ENCODE measurements around the gene DUS2.
A peak's percentile ranks its signal among the peaks of the same experiment; 100 is the strongest.

The DUS2 gene

DNA sequence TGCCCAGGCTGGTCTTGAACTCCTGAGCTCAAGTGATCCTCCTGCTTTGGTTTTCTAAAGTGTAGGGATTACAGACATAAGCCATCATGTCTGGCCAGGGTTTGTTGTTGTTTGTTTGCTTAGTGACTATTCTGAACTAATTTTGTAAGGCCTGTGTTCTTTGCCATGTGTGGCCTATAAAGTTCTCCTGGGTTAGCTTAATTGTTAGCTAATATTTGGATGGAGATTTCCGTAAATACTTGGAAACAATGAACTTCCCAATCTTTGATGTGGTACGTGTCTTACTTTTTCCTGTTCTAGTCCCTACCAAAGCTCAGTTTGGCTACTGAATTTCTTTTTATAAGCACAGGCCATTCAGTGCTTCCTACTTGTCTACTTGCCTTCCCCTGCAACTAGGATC is 24.9 kb downstream of the DUS2 start:
- no peak for DNase-seq

DNA sequence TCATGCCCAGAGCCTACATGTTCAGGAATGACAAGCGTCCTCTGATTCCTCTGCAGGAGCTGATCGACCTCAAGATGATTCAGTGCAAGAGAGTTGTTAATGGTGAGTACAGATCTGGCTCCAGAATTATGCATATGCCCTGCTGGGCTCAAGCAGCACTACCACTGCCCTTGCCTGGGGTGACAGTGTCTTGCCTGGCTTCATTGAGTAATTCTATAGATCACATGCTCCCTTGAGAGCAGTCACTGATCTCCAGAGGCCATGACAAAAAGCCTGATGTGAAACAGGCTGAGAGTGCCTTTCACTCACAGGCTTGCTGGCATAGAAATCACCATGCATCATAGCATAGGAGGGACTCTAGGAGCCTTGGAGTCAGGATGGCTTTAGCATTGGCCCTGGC is 26.4 kb downstream of the DUS2 start:
- DNase-seq = no peak

DNA sequence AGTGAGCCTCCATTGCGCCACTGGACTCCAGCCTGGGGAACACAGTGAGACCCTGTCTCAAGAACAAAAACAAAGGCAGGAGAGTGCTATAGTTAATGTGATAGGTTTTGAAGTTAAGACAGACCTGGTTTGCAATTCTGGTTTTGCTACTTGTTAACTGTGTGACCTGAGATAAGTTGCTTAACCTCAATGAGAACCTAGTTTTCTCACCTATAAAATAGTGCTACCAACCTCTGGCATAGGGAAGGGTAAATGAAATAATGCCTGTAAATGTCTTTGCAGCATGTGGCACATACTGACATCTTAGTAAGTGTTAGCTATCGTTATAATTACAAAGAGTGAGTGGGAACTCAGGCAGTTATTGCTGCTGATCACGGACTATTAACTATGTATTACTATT is 32.3 kb downstream of the DUS2 start:
- DNase-seq = no peak

DNA sequence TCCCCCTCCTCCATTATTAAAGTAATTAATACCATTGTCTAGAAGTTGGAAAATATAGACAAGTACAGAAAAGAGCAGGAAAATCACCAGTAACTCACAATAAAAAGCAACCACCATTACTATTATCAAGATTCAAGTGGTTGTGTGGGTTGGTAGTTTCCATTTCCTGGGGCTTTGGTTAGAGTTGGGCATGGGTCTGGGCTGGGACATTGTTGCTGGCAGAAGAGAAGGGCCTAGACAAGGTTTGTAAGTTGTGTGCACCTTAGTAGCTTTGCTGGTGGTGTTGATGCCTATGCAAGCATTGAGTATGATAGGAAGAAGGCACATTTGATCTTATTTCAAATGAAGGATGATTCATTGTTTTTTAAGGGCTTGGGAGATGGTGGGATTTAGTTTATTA is 36.7 kb downstream of the DUS2 start:
- DNase-seq = peak in 1 of 5 experiments; percentile 80

DNA sequence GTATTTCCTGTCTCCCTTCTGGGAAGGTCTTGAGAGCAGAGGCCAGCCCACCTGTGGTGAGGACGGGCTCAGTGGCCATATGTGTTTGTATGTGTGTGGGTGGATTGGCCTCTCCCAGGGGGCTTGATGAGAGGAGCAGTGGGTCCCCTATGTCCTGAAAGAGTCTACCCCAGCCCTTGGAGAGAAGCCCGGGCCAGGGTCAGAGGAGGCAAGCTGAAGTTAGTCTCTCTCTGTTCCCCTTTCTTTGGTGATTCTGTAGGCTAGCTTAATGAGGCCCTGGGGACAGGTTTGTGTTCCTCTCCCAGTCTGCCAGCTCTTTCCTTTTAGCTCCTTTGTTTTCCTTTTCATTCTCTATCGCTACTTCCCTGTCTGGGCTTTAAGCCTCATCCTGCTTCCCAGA is 38.3 kb downstream of the DUS2 start:
- no peak for DNase-seq

DNA sequence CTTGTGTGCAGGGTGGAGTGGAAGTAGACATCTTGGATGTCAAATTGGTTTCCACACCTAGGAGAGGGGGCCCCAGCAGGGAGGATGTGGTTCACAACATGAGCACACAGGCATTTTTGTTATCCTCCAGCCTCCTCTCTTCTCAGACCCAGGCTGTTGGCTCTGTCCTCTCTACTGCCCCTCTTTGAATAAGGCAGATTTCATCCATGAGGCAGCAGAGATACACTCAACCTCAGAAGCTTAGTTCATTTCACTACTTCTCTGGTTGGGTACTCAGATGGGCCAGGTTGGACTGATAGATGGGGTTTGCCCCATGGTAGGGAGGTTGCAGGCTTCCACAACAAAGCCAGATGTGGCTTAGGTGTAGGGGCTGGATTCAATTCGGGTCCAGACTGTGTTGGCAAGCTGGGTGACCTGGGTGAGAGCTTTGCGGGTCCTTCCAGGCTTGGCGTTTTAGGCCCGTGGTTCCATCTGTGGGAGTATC is 39.9 kb downstream of the DUS2 start:
- DNase-seq = peak in 2 of 5 experiments; percentile 61 to 88

DNA sequence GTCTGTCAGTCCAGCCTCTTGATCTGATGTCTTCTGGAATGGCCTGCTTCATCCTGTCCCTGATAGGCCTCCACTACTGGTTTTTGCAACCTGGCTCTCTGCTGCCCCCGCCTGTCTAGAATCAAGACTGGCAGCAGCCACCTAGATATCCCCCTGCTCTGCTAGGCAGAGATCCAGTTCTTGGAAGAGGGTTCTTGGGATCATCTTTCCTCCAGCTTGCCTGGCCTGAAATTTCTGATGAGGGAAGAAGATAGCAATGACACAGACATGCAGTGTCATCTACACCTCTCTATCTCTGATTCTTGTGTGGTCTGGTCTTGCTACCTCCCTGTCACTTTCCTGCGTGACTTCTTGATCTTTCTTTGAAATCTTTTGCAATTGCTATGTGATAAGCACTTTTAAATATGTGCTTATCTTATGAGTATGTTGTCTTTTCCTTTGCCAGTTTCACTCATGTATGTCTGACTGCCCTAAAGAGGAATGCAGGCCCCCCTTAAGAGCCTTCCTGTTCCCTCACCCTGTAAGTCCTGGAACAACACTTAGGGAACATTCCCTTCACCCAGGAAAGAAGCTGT is 41.8 kb downstream of the DUS2 start:
- peak in 4 of 5 experiments; percentile 50 to 85 (median 56) for DNase-seq

DNA sequence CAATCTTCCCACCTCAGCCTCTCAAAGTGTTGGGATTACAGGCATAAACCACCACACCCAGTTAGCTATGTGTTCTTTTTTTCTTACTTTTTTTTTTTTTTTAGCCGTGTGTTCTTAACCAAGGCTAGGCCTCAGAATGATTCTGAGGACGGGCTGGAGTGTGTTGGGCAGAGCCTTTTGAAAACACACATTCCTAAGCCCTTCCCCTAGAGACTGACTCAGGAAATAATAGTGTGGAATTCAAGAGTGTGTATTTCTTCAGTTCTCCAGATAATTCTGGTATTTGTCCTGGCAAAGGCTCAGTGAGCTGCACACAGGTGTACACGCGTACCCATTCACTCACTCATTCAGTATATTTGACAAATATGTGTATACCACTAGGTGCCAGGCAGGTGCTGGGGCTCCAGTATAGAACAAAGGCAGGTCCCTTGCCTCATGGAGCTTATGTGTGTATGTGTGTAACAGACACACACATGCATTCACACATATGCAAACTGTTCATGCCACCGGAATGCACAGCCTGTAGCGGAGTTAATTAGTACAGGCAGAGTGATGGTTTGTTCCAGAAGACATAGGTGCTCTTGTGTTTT is 42.7 kb downstream of the DUS2 start:
- DNase-seq = no peak

DNA sequence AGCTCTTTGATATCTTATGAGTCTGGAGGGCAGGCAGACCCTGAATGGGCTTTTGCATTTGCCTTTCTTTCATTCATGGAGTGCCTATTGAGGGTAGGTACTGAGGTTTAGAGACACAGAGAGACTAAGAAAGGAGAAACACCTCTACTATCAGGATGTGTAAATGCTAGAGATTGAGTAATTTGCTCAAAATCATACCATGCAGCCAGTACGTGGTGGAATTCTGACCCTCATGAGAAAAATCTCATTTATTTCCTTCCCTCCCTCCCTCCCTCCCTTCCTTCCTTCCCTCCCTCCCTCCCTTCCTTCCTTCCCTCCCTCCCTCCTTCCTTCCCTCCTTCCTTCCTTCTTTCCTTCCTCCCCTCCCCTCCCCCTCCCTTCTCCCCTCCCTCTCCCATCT is 43.7 kb downstream of the DUS2 start:
- DNase-seq = no peak

DNA sequence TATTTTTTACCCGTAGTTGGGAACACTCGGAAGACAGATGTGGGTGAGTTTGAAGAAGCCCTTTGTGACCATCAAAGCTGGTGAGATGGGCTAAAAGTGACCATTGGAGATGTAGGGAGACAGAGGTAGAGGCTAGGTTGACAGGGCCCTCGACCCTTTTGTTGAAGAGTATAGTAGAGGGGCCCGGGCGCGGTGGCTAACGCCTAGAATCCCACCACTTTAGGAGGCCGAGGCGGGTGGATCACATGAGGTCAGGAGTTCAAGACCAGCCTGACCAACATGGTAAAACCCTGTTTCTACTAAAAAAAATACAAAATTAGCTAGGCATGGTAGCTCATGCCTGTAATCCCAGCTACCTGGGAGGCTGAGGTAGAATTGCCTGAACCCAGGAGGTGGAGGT is 45.8 kb downstream of the DUS2 start:
- DNase-seq = no peak

DNA sequence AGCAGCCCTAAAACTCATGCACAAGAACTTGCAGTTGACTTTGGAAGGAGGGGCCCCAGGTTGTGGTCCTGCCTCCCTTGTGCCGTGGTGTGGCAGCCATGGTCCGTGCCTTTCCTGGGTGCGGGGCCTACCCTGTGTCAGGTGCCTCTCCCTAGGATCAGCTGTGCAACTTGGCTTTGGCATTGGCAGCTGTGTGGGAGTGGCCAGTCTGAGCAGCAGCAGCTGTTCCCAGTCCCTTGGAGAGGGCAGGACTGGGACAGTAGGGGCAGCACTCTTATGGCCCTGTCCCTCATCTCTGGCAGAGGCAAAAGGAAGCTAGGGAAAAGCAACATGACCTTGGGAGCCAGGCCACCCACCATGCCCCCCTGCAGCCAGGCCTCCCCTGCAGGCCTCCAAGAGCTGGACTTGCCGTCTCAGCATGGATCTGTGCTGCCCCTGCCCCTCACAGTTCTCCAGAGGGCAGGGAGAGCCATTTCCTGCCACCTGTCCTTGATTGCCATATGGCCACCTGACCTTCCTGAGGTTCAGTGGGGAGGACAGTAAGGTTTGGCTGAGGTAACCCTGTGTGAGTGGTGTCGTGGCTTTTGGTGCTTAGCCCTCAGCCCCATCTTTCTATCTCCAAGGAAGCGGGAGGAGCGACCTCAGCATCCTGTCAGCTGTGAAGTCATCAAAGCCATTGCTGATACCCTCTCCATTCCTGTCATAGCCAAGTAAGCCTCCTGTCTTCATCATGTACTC is 46.6 kb downstream of the DUS2 start:
- DNase-seq = peak in 3 of 5 experiments; percentile 35 to 92 (median 43)

DNA sequence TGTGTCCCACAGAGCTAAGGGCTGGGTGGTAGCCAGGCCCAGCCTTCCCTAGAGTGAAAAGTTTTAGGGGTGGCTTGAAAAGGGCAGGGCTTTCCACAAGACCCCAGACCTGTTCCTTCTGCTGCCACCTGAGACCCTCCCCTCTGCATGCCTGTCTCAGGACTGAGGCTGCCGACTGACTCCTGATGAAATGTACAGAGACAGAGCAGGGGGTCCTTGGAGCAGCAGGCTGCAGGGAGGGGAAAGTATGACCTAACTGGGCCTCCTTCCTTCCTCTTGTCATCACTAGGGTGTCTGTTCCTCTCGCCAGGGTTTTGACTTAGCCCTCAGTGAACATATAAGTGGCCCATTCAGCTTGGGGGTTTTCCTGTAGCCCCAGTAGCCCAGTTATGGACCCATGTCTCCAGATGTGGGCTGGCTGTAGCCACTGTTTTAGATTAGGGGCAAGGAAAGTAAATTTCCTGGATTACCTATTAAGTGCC is 47.2 kb downstream of the DUS2 start:
- peak in 1 of 5 experiments; percentile 61 for DNase-seq

DNA sequence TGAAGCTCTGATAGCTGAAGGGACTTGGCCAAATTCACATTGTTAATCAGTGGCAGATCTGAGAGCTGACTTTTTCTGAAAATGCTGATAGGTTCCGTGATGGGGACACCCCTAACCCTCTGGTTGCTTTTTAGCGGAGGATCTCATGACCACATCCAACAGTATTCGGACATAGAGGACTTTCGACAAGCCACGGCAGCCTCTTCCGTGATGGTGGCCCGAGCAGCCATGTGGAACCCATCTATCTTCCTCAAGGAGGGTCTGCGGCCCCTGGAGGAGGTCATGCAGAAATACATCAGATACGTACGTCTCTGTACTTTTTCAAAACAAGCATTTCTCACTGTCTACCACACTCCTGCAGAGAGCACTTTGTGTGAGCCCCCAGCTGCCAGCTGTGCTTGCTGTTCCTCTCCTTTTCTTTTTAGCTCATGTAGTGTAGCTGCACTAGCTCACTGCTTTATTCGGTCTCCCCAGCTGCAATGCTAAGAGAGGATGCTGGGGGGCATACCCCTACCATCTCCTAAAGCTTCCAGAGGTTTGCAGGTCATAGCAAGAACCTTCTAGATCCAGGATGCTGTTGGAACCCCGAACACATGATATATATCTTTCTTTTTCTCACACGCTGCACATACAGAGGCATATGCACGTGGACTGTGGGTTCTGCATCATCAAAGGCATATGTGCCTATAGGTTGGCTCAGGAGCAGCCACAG is 47.9 kb downstream of the DUS2 start:
- DNase-seq = peak in 1 of 5 experiments; percentile 86

DNA sequence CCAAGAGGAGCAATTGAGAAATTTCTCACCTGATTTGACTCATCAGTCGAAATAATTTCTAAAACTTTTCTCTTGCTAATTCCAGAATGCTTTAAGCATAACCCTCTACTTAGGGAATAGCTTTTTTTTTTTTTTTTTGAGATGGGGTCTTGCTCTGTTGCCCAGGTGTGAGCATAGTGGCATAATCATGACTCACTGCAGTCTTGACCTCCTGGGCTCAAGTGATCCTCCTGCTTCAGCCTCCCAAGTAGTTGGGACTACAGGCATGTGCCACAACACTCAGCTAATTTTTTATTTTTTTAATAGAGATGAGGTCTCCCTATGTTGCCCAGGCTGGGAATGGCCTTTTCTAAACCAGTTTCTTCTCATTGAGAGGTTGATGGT is 48.4 kb downstream of the DUS2 start:
- no peak for DNase-seq

DNA sequence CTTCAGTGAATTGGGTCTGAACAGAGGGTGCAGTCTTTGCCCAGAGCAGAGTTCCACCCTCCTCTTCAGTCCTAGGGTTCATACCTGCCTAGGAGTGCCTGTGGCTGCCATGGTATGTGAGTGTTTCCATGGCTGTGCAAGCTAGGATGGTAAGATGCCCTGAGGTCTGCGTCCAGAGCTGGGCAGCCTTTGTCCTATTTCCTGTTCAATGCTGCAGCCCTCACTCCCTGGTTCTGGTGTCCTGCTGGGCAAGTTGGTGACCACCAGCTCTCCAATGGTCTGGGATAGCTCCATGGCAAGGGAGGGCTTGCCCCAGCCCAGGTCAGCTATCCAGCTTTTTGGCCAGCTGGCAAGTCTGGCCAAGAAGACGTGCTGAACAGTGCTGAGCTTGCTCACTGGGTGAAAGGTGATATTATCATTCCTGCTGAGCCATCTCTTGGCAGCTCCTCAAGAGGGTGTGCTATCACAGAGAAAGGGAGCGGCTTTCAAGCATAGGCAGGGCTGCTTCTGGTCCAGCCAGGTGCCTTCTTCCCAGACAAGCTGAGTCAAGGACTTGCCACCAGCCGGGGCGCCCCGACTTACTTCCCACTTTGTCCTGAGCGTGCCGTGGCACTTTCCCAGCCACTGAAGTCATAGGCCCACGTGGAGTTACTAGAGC is 49.1 kb downstream of the DUS2 start:
- DNase-seq = peak in 1 of 5 experiments; percentile 51

DNA sequence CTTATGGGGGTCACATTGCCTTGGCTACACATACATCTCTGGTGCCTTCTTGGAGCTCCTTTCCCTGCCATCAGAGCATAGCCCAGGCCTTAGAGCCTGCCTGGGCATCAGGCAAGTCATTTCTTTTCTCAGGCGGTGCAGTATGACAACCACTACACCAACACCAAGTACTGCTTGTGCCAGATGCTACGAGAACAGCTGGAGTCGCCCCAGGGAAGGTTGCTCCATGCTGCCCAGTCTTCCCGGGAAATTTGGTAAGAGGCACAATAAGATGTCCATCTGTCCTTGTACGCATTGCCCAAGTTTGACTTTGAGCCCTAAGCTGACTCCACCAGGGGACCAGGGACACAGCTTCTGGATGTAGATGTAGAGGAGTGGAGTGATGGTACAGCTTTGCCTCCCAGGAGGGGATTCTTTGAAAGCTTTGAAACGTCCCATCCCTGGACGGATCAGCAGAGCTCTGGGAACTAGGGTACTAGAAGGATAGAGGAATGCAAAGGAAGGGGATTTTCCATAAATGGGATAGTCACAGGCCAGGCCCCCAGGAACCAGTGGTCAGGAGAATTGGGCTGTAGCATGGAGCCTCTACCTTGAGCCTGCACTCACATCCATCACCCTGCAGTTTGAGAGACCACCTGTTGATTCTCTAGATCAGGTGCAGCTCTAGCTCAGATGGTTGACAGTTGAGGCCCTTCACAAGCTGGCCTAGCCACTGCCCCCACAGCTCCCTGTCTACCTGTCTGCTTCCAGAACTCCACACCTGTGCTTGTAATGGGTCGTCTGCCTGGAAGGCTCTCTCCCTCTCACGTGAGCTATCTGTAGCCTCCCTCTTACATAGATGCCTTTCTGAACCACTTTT is 51.0 kb downstream of the DUS2 start:
- no peak for DNase-seq

DNA sequence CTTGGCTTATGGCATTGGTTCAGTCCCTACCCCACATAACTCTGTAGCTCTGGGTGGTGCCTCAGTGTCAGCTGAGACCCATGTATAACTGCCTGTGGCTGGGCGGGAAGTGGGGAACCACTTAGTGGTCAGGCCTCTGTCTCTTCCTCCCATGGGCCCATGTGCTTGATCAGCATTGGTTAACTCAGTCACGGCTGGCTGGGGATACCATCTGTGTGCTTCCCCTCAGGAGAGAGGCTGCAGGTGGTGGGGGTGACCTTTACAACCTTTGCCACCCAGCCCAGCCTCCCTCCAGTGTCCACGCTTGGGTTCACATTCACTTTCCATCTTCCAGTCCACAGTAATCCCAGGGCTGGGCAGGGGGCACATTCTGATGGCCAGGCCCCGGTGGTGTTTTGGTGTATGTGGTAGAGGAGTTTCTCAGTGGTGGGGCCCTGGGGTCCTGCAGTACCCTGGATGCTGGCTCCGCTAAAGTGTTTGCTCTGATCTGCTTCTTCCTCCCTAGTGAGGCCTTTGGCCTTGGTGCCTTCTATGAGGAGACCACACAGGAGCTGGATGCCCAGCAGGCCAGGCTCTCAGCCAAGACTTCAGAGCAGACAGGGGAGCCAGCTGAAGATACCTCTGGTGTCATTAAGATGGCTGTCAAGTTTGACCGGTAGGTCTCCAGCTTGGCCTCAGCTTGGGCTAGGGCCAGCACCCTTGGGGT is 51.9 kb downstream of the DUS2 start:
- peak in 3 of 5 experiments; percentile 49 to 97 (median 75) for DNase-seq

DNA sequence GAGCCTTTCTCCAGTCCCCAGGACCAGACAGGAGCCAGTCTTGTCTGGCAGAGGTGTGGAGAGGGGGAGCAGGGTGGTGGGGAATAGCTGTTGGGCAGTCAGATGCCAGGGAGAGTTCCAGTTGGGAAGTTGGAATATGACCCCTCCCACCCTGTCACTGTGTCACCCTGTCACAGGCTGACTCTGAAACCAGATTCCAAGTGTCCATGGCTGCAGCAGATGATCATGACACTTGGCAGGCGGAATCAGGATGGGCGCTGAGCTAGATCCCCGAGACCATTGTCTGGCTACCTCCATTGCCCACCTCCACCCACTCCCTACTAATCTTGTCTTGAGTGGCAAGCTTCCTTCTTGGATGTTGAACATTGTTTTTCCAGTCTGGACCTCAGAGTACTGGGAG is 52.9 kb downstream of the DUS2 start:
- DNase-seq = no peak

DNA sequence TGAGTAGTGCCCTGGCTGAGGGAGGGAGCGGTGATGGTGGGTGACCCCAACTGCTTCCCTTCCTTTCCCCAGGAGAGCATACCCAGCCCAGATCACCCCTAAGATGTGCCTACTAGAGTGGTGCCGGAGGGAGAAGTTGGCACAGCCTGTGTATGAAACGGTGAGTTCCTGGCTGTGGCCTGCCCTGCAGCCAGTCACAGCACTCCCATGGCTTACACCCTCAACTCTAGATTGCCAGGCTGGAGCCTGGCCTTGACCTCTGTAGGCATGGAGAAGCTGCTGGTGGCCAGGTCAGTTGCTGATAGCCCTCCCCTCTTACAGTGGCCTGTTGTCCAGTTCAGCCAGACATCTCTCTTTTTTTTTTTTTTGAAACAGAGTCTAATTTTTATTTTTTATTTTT is 53.5 kb downstream of the DUS2 start:
- no peak for DNase-seq

DNA sequence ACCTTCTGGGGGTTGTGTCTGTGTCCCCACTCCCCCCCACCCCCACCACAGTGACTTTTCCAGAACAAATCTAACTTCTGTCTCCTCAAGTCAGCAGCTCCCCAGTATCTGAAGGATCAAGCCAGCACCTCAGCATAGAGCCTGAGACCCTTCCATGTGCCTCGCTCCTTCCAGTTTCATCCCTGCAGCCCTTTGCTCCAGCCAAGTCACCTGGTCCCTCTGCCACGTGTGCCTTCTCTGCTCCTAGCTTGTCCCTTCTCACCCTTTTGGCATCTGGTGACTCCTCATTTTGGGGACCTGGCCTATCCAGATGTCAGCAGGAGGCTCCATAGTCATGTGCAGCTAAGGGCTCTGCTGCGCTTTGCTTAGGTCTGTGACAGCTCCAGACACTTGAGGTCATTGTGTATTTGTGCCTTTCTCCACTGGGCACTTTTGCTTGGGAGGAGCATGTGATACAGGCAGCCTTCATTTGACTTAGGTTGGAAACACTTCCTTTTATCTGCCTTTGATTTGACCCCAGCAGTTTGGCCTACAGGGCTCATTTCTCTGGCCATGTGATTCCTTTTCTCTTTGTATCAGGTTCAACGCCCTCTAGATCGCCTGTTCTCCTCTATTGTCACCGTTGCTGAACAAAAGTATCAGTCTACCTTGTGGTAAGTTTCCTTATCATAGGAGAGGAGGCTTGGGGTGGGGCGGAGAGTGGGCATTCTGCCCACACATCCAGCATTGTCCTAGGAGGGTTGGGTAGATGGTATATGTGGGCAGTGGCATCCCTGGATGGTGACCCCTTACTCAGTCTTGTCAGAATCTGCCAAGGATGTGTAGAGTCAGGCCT is 55.0 kb downstream of the DUS2 start:
- DNase-seq = no peak

Data from T-helper 2 cell (primary cell).